ENCODE data around the gene USF3. TPM values are rescaled to one million over a fixed set of nuclear protein-coding genes. Genes with fewer than 3 reads are reported as not detected.

Gene USF3
- total and polyA plus RNA-seq, 4 donors, result 4.6 to 16.0 (median 11.4) TPM

GRCh38 chr3:113744941-113745755 lies 48.7 kb upstream of the USF3 start:
- under 1% methylated on average over 35 of the region's 35 CpGs for WGBS
- peak overlapping the region; percentile 98 to 100 for H3K27ac ChIP-seq (ENCODE audit: low read depth in 1 of 2, low read length in 2 of 2)

More at GRCh38 chr3:113744941-113745755, 48.7 kb upstream of the USF3 start:
- peaks cover 14 to 53% (median 31%) of the 10 kb centered on the region in 4 donors for H3K4me1 ChIP-seq (ENCODE audit: control insufficient read depth in 4 of 4, insufficient read depth in 4 of 4, low read length in 3 of 4)
- H3K4me3 ChIP-seq (ENCODE audit: low read depth in 1 of 3, low read length in 3 of 3), result peak overlapping the region; percentile 77 to 99 (median 91)
- H3K9ac ChIP-seq (ENCODE audit: low read depth in 1 of 2, low read length in 2 of 2), result peak overlapping the region; percentile 85 to 99
- H3K27me3 ChIP-seq (ENCODE audit: control insufficient read depth in 4 of 4, insufficient read depth in 4 of 4, low read length in 3 of 4), result no peaks in the 10 kb centered on the region
- DNase-seq (ENCODE audit: low spot score), result peak; percentile 70
- no peaks in the 10 kb centered on the region for H3K36me3 ChIP-seq (ENCODE audit: control insufficient read depth in 4 of 4, insufficient read depth in 3 of 4, low read depth in 1 of 4, low read length in 3 of 4)
- no peaks in the 10 kb centered on the region for H3K9me3 ChIP-seq (ENCODE audit: control insufficient read depth in 4 of 4, low read length in 3 of 4)
- TF ChIP-seq FOXA1 (IDR thresholded peaks at IDR 0.05), result no peak
- TF ChIP-seq, protein P1, sequence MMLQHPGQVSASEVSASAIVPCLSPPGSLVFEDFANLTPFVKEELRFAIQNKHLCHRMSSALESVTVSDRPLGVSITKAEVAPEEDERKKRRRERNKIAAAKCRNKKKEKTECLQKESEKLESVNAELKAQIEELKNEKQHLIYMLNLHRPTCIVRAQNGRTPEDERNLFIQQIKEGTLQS (IDR thresholded peaks at IDR 0.05), result no peak
- peak; percentile 14 for TF ChIP-seq SP1 (IDR thresholded peaks at IDR 0.05)
- TF ChIP-seq EGR1 (IDR thresholded peaks at IDR 0.05; ENCODE audit: low read depth in 2 of 2), result no peak
- TF ChIP-seq JUND (IDR thresholded peaks at IDR 0.05), result peak; percentile 10 to 14
- TF ChIP-seq, protein P2, sequence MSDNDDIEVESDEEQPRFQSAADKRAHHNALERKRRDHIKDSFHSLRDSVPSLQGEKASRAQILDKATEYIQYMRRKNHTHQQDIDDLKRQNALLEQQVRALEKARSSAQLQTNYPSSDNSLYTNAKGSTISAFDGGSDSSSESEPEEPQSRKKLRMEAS (IDR thresholded peaks at IDR 0.05), result peak; percentile 36
- peak in 1 of 2 donors; percentile 8 for TF ChIP-seq GABPA (IDR thresholded peaks at IDR 0.05 in 1 of 2, conservative IDR thresholded peaks at IDR 0.05 in 1 of 2)
- TF ChIP-seq HNF4G (IDR thresholded peaks at IDR 0.05), result peak; percentile 5
- no peak for TF ChIP-seq RXRA (IDR thresholded peaks at IDR 0.05)
- no peak for TF ChIP-seq YY1 (IDR thresholded peaks at IDR 0.05)
- TF ChIP-seq, protein P3, sequence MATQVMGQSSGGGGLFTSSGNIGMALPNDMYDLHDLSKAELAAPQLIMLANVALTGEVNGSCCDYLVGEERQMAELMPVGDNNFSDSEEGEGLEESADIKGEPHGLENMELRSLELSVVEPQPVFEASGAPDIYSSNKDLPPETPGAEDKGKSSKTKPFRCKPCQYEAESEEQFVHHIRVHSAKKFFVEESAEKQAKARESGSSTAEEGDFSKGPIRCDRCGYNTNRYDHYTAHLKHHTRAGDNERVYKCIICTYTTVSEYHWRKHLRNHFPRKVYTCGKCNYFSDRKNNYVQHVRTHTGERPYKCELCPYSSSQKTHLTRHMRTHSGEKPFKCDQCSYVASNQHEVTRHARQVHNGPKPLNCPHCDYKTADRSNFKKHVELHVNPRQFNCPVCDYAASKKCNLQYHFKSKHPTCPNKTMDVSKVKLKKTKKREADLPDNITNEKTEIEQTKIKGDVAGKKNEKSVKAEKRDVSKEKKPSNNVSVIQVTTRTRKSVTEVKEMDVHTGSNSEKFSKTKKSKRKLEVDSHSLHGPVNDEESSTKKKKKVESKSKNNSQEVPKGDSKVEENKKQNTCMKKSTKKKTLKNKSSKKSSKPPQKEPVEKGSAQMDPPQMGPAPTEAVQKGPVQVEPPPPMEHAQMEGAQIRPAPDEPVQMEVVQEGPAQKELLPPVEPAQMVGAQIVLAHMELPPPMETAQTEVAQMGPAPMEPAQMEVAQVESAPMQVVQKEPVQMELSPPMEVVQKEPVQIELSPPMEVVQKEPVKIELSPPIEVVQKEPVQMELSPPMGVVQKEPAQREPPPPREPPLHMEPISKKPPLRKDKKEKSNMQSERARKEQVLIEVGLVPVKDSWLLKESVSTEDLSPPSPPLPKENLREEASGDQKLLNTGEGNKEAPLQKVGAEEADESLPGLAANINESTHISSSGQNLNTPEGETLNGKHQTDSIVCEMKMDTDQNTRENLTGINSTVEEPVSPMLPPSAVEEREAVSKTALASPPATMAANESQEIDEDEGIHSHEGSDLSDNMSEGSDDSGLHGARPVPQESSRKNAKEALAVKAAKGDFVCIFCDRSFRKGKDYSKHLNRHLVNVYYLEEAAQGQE (IDR thresholded peaks at IDR 0.05), result no peak
- TF ChIP-seq NR2F2 (IDR thresholded peaks at IDR 0.05), result no peak
- TF ChIP-seq HNF4A (conservative IDR thresholded peaks at IDR 0.05), result peak in 1 of 2 donors; percentile 36
- TF ChIP-seq ZBTB33 (IDR thresholded peaks at IDR 0.05), result no peak
- TF ChIP-seq RAD21 (IDR thresholded peaks at IDR 0.05), result peak; percentile 79 to 84
- TF ChIP-seq, protein P4, sequence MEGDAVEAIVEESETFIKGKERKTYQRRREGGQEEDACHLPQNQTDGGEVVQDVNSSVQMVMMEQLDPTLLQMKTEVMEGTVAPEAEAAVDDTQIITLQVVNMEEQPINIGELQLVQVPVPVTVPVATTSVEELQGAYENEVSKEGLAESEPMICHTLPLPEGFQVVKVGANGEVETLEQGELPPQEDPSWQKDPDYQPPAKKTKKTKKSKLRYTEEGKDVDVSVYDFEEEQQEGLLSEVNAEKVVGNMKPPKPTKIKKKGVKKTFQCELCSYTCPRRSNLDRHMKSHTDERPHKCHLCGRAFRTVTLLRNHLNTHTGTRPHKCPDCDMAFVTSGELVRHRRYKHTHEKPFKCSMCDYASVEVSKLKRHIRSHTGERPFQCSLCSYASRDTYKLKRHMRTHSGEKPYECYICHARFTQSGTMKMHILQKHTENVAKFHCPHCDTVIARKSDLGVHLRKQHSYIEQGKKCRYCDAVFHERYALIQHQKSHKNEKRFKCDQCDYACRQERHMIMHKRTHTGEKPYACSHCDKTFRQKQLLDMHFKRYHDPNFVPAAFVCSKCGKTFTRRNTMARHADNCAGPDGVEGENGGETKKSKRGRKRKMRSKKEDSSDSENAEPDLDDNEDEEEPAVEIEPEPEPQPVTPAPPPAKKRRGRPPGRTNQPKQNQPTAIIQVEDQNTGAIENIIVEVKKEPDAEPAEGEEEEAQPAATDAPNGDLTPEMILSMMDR (IDR thresholded peaks at IDR 0.05; ENCODE audit: low read depth, low read length, missing input control), result peak; percentile 74
- no peak for TF ChIP-seq FOXA2 (IDR thresholded peaks at IDR 0.05)
- peak; percentile 44 for TF ChIP-seq TAF1 (conservative IDR thresholded peaks at IDR 0.05)

Data from liver (tissue), 9 donors.